ENCODE measurements around the gene STK24.

DNA sequence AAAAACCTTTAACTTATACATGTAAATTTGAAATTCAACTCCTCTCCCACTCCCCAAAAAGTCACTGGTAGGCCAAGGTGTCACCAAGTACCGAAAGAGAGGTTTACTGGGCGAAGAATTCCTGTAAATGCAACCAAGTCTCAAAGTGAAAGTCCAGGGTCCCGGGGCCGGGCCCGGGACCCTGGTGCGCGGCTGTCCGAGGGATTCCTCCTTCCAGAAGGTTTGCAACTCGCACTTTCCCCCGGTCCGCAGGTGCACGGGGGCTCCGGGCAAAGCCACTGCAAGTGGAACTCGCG is 1.1 kb downstream of the STK24 start:
- TF ChIP-seq POLR2A (IDR thresholded peaks at IDR 0.05), result no peak
- TF ChIP-seq EP300 (IDR thresholded peaks at IDR 0.05), result no peak

Data from tibial nerve (tissue), 3 donors.